KMS-11 (cell line): ENCODE measurements around the gene UBASH3B.

Experiments
- H2AFZ ChIP-seq: fragments of 200-600 bp; sonication (generic); 2 replicates; pipeline ENCODE4 v1.6.1; 2016; ENCODE audit warnings: antibody characterized with exemption, mixed run types, low read depth
- H3K27ac ChIP-seq: fragments of 200-600 bp; sonication (generic); 2 replicates; pipeline ENCODE4 v1.6.1; 2016; ENCODE audit warnings: mild to moderate bottlenecking, mixed run types
- H3K27me3 ChIP-seq: fragments of 200-600 bp; sonication (generic); 2 replicates; pipeline ENCODE4 v1.6.1; 2017; ENCODE audit warnings: mild to moderate bottlenecking, low read depth, mixed run types, moderate library complexity; ENCODE audit not compliant: insufficient read depth
- H3K36me3 ChIP-seq: fragments of 200-600 bp; sonication (generic); 2 replicates; pipeline ENCODE4 v1.6.1; 2017; ENCODE audit warnings: mild to moderate bottlenecking, mixed run types; ENCODE audit not compliant: insufficient read depth
- H3K4me1 ChIP-seq: fragments of 200-600 bp; sonication (generic); 2 replicates; pipeline ENCODE4 v1.6.1; 2016; ENCODE audit warnings: mild to moderate bottlenecking, low read depth, mixed run types; ENCODE audit not compliant: poor library complexity, severe bottlenecking
- H3K4me2 ChIP-seq: fragments of 200-600 bp; sonication (generic); 2 replicates; pipeline ENCODE4 v1.7.0; 2016; ENCODE audit warnings: mild to moderate bottlenecking, mixed run types
- H3K4me3 ChIP-seq: fragments of 200-600 bp; sonication (generic); IDR thresholded peaks from 2 replicates; pipeline ENCODE4 v1.6.1; 2017; ENCODE audit warnings: low read depth, low read length, mixed read lengths; ENCODE audit not compliant: insufficient read depth
- H3K79me2 ChIP-seq: fragments of 200-600 bp; sonication (generic); 2 replicates; pipeline ENCODE4 v1.6.1; 2016; ENCODE audit warnings: low read depth, mixed run types; ENCODE audit not compliant: insufficient read depth
- H3K9ac ChIP-seq: fragments of 200-600 bp; sonication (generic); 2 replicates; pipeline ENCODE4 v1.6.1; 2016; ENCODE audit warnings: mild to moderate bottlenecking, mixed run types
- H4K20me1 ChIP-seq: fragments of 200-600 bp; sonication (generic); 2 replicates; pipeline ENCODE4 v1.6.1; 2016; ENCODE audit warnings: mild to moderate bottlenecking, mixed run types; ENCODE audit not compliant: insufficient read depth
- TF ChIP-seq, protein P1 (sequence below): fragments of 200-600 bp; sonication (generic); conservative IDR thresholded peaks from 2 replicates; pipeline ENCODE4 v1.6.1; 2017; ENCODE audit warnings: low read depth, mild to moderate bottlenecking, antibody characterized with exemption, low read length, moderate library complexity, mixed read lengths

Gene UBASH3B

DNA sequence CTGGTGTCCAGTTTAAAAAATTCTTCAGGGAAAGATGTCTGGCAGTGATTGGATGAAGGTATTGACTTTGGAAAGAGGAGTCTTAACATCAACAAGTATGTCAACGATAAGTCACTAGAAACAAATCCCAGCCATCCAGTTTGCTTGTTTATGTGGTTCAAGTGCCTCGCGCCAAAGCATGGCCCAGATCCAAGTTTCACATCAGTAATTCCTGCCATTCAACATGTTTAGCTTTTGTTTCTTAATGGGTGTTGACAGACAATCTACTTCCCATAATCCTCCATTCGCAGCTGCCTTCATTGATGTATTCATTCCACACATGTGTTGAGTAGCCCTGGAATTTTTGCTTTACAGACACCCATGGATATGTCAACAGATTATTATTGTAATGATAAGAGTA lies 77.8 kb downstream of the UBASH3B start:
- Histone ChIP-seq H3K4me3 (no peak overlapping the region), H3K27ac (no peak overlapping the region)

DNA sequence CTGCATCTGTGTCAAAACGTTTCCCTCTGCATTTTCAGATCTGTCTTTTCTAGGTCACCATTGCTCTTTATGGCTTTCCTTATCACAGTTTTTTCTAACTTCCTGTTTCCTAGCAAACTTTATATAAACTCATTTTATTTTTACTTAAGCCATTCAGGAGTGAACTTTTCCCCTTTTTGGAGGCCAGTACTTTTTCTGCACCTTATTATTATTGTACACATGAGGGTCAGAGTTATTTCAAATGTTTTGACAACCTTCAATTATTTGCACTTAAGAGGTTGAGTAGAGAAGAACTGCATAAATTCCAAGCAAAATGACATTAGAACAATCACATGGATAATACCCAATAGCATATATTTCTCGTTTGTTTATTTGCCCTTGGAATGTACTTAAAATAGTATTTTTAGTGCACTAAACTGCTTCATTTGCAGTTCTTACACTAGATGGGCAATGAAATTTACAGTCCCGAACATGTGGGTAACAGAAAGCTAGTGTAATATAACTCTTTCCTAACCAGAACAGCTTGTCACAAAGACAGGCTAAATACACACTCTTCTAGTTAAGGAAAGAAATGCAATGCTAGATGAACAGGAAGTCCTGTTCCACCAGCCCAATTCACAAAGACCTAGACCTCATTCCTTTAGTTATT lies 79.5 kb downstream of the UBASH3B start:
- Histone ChIP-seq H3K9ac (no peak overlapping the region), H2AFZ (no peak overlapping the region), H3K4me2 (no peak overlapping the region), H3K27ac (no peak overlapping the region), H4K20me1 (no peaks in the 10 kb centered on the region), H3K27me3 (no peaks in the 10 kb centered on the region), H3K4me3 (no peak overlapping the region), H3K4me1 (peaks cover 35% of the 10 kb centered on the region), H3K36me3 (no peaks in the 10 kb centered on the region), H3K79me2 (no peaks in the 10 kb centered on the region)
- TF ChIP-seq, protein P1, sequence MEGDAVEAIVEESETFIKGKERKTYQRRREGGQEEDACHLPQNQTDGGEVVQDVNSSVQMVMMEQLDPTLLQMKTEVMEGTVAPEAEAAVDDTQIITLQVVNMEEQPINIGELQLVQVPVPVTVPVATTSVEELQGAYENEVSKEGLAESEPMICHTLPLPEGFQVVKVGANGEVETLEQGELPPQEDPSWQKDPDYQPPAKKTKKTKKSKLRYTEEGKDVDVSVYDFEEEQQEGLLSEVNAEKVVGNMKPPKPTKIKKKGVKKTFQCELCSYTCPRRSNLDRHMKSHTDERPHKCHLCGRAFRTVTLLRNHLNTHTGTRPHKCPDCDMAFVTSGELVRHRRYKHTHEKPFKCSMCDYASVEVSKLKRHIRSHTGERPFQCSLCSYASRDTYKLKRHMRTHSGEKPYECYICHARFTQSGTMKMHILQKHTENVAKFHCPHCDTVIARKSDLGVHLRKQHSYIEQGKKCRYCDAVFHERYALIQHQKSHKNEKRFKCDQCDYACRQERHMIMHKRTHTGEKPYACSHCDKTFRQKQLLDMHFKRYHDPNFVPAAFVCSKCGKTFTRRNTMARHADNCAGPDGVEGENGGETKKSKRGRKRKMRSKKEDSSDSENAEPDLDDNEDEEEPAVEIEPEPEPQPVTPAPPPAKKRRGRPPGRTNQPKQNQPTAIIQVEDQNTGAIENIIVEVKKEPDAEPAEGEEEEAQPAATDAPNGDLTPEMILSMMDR: no peak

More for the DNA sequence above, 77.8 kb downstream of the UBASH3B start:
- Histone ChIP-seq H3K36me3 (no peaks in the 10 kb centered on the region), H2AFZ (no peak overlapping the region), H4K20me1 (no peaks in the 10 kb centered on the region), H3K4me1 (peaks cover 52% of the 10 kb centered on the region), H3K9ac (no peak overlapping the region), H3K4me2 (no peak overlapping the region), H3K79me2 (no peaks in the 10 kb centered on the region), H3K27me3 (no peaks in the 10 kb centered on the region)
- TF ChIP-seq, protein P1: no peak

DNA sequence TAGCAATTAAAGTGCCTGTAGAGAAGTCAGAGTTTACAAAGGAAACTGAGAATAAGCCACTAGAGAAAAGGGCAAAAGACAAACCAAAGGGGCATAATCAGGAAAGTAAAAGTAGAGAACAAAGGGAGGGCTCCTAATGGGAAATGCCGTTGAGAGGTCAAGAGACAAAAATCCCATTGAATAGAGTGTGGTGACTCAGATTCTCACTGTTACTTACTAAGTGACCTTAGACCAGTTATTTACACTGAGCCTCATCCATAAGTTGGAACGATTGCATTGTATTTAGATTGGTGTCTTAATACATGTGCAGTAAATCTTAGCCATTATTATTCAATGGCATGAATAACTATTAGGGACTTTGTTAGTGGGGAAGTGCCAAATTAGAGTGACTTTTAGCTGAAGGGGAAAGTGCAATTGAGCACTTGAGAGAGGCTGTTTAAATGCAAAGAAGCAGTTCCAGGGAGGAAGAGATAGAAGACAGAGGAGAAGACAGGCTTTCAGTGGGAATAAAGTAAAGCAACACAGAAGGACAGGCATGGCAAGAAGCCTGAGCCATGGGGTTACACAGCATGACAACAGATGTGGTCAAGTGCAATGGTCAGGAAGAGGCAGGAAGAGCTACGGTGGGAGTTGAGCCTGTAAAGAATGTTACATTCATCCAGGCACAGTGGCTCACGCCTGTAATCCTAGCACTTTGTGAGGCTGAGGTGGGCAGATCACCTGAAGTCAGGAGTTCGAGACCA lies 82.6 kb downstream of the UBASH3B start:
- Histone ChIP-seq H3K9ac (no peak overlapping the region), H3K4me1 (peaks cover 17% of the 10 kb centered on the region), H3K79me2 (no peaks in the 10 kb centered on the region), H2AFZ (no peak overlapping the region), H3K4me3 (no peak overlapping the region), H3K27me3 (no peaks in the 10 kb centered on the region), H3K27ac (no peak overlapping the region), H4K20me1 (no peaks in the 10 kb centered on the region), H3K36me3 (no peaks in the 10 kb centered on the region), H3K4me2 (no peak overlapping the region)
- TF ChIP-seq, protein P1: no peak

DNA sequence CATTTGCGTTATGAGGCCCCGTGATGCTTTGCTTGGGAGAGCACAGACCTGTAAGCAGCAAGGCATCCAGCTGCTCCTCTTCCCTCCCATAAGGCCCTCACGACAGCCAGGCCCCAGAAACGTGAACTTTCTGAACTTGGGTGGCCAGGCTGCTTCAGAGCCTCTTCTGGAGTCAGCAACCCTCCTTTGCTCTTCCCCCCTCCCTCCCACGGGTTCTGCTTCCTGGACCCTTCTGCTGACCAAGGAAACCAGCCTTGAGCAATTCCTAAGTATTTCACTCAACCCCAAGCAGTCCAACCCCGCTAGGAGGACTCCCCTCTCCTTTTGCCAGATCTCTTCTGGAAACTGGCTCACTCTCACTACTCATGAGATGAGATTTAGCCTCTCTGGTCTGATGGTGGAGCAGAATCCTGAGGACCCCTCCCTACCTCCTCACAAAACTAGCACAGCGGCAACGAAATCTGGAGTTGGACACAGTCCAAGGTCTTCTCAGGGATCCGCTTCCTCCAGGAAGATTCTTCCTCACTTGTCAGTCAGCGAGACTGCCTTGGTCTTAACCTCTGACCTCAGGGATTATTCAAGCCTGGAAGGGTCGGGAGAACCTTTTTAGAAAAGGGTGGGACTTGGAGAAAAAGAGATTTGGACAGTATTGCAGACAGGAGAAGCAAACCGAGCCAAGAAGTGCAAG lies 86.2 kb downstream of the UBASH3B start:
- Histone ChIP-seq H3K9ac (no peak overlapping the region), H3K4me2 (no peak overlapping the region), H2AFZ (no peak overlapping the region), H3K4me3 (no peak overlapping the region), H3K79me2 (no peaks in the 10 kb centered on the region), H4K20me1 (no peaks in the 10 kb centered on the region), H3K36me3 (no peaks in the 10 kb centered on the region), H3K27ac (no peak overlapping the region), H3K4me1 (peaks cover 17% of the 10 kb centered on the region), H3K27me3 (no peaks in the 10 kb centered on the region)
- TF ChIP-seq, protein P1: no peak
